Smooth muscle cell (in vitro differentiated cells): ENCODE data around the gene C1RL. TPM values are rescaled to one million over a fixed set of nuclear protein-coding genes. Genes with fewer than 3 reads are reported as not detected.

Experiments used
- DNase-seq: peaks from one replicate; lab custom pipeline; 2025; ENCODE audit not compliant: unreplicated experiment; lab: John Stamatoyannopoulos, UW
- H2AFZ ChIP-seq: fragments of 200-600 bp; sonication (generic); 2 replicates; pipeline ENCODE4 v1.6.0; 2016; ENCODE audit warnings: antibody characterized with exemption, low read depth, mild to moderate bottlenecking
- H3F3A ChIP-seq: fragments of 200-600 bp; sonication (generic); 2 replicates; pipeline ENCODE4 v1.6.0; 2017; ENCODE audit warnings: antibody characterized with exemption, low read depth
- H3K27ac ChIP-seq: fragments of 200-600 bp; sonication (generic); 2 replicates; pipeline ENCODE4 v1.5.1; 2016; ENCODE audit warnings: low read depth, mild to moderate bottlenecking
- H3K27me3 ChIP-seq: fragments of 200-600 bp; sonication (generic); 2 replicates; pipeline ENCODE4 v1.6.1; 2016; ENCODE audit warnings: low read depth, mild to moderate bottlenecking
- H3K36me3 ChIP-seq: fragments of 200-600 bp; sonication (generic); 2 replicates; pipeline ENCODE4 v1.5.1; 2016; ENCODE audit warnings: low read depth
- H3K4me1 ChIP-seq: fragments of 200-600 bp; sonication (generic); 2 replicates; pipeline ENCODE4 v1.5.1; 2016; ENCODE audit warnings: low read depth
- H3K4me2 ChIP-seq: fragments of 200-600 bp; sonication (generic); 2 replicates; pipeline ENCODE4 v1.6.0; 2016; ENCODE audit warnings: mild to moderate bottlenecking
- H3K4me3 ChIP-seq: fragments of 200-600 bp; sonication (generic); 2 replicates; pipeline ENCODE4 v1.5.1; 2016; ENCODE audit warnings: mild to moderate bottlenecking
- H3K79me2 ChIP-seq: fragments of 200-600 bp; sonication (generic); 2 replicates; pipeline ENCODE4 v1.6.0; 2016; ENCODE audit warnings: low read depth, mild to moderate bottlenecking
- H3K9ac ChIP-seq: fragments of 200-600 bp; sonication (generic); 2 replicates; pipeline ENCODE4 v1.6.0; 2016; ENCODE audit warnings: low read depth
- H3K9me3 ChIP-seq: fragments of 200-600 bp; sonication (generic); replicated peaks from 2 replicates; pipeline ENCODE4 v1.5.1; 2016; ENCODE audit warnings: low read depth
- H4K20me1 ChIP-seq: fragments of 200-600 bp; sonication (generic); 2 replicates; pipeline ENCODE4 v1.6.0; 2016; ENCODE audit warnings: low read depth
- WGBS: methylation state at CpG from one replicate; pipeline ENCODE4 v1.1.7; 2016; ENCODE audit warnings: low lambda C conversion rate; 5-methylcytosine and 5-hydroxymethylcytosine counted together
- polyA plus RNA-seq: library from polyadenylated mRNA; unstranded; fragments of >200 nt; fragmentation: Nextera tagmentation; extraction: Ambion mirVana; gene quantifications from 2 replicates; pipeline ENCODE4 v1.2.1, GENCODE V29; 2016
- total RNA-seq: library from RNA; depleted of rRNA; stranded (reverse); fragments of >200 nt; gene quantifications from 2 replicates; pipeline ENCODE4 v1.2.3, GENCODE V29; 2014
- TF ChIP-seq, protein P1 (sequence below): fragments of 200-600 bp; sonication (generic); IDR thresholded peaks from 2 replicates; pipeline ENCODE4 v1.5.1; 2017; ENCODE audit warnings: borderline replicate concordance, mild to moderate bottlenecking, antibody characterized with exemption; ENCODE audit not compliant: insufficient read depth, poor library complexity, severe bottlenecking

The C1RL gene
- total and polyA plus RNA-seq, 2 experiments from 2014 or later = 8.7 to 21.1 TPM

DNA sequence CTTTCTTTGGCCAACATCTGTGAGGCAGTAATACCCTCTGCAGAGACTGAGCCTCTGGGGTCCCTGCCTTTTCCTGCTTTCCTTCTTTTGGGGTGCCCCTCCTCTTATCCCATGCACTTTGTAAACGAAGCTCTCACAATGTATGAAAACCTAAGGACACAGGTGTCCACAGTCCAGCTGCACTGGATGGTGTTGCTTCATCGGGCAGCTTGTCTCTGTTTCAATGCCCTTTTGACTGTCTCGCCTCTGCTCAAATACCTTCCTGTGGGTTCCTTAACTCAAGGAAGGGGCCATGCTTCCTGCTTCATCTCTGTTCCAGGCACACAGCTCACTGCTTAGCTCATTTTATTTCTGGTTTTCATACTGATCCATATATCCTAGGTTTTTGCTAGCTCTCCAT lies 6.4 kb downstream of the C1RL start:
- H3K27me3 ChIP-seq = no peaks in the 10 kb centered on the region
- no peaks in the 10 kb centered on the region for H3F3A ChIP-seq
- H3K36me3 ChIP-seq = no peaks in the 10 kb centered on the region
- H4K20me1 ChIP-seq = peaks cover 9% of the 10 kb centered on the region
- no peak overlapping the region for H3K4me3 ChIP-seq
- H3K27ac ChIP-seq = no peak overlapping the region
- no peak overlapping the region for H2AFZ ChIP-seq
- TF ChIP-seq, protein P1, sequence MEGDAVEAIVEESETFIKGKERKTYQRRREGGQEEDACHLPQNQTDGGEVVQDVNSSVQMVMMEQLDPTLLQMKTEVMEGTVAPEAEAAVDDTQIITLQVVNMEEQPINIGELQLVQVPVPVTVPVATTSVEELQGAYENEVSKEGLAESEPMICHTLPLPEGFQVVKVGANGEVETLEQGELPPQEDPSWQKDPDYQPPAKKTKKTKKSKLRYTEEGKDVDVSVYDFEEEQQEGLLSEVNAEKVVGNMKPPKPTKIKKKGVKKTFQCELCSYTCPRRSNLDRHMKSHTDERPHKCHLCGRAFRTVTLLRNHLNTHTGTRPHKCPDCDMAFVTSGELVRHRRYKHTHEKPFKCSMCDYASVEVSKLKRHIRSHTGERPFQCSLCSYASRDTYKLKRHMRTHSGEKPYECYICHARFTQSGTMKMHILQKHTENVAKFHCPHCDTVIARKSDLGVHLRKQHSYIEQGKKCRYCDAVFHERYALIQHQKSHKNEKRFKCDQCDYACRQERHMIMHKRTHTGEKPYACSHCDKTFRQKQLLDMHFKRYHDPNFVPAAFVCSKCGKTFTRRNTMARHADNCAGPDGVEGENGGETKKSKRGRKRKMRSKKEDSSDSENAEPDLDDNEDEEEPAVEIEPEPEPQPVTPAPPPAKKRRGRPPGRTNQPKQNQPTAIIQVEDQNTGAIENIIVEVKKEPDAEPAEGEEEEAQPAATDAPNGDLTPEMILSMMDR = no peak
- no peak overlapping the region for H3K9ac ChIP-seq
- H3K9me3 ChIP-seq = no peaks in the 10 kb centered on the region
- no peaks in the 10 kb centered on the region for H3K4me1 ChIP-seq
- no peak overlapping the region for H3K4me2 ChIP-seq
- peaks cover 14% of the 10 kb centered on the region for H3K79me2 ChIP-seq
- 93% methylated on average over 3 of the region's 3 CpGs for WGBS
- DNase-seq = no peak

DNA sequence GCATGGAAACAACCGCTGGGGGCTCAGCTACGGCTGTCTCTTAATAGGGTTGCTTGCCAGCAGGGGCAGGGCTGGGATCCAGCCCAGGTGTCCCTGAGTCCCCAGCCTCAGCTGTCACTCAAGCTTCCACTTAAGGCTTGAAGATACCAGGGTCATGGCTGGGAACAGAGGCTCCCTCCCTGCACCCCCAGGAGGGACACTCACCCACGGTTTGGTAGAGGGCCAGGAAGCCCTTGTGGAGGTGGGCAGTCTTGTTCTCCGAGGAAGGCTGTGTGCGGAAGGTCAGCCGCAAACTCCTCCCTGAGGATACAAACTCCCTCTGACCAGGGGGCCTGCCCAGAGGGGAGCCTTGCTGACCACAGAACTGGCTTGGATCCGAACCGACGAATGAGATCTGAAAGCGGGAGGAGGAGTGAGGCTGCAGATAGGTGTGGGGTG lies 7.3 kb downstream of the C1RL start:
- 95% methylated on average over 10 of the region's 10 CpGs for WGBS

DNA sequence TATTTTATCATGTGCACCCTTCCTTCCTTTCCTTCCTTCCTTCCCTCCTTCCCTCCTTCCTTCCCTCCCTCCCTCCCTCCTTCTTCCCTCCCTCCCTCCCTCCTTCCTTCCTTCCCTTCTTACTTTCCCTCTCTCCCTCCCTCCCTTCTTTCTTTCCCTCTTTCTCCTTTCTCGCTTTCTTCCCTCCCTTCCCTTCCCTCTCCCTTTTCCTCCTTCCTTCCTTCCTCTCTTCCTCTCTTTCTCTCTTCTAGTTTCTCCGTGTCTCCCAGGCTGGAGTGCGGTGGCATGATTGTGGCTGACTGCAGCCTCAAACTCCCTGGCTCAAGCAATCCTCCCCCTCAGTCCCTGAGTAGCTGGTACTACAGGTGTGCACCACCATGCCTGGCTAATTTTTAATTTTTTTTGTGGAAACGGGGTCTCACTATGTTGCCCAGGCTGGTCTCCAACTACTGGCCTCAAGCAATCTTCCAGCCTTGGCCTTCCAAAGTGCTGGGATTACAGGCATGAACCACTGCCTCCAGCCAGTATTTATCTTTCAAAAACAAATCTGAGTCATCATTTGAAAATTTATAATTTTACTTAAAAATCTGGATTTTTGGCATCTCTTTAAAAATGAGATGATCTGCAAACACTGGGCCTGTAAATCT lies 7.8 kb downstream of the C1RL start:
- Histone ChIP-seq H3K79me2 (peaks cover under 1% of the 10 kb centered on the region), H3K4me1 (no peaks in the 10 kb centered on the region), H3K9me3 (no peaks in the 10 kb centered on the region), H3K4me3 (no peak overlapping the region), H2AFZ (no peak overlapping the region), H3F3A (no peaks in the 10 kb centered on the region), H4K20me1 (peaks cover 9% of the 10 kb centered on the region), H3K36me3 (no peaks in the 10 kb centered on the region), H3K4me2 (no peak overlapping the region), H3K27me3 (no peaks in the 10 kb centered on the region), H3K27ac (no peak overlapping the region), H3K9ac (no peak overlapping the region)
- 81% methylated on average over 4 of the region's 4 CpGs for WGBS
- DNase-seq = no peak
- TF ChIP-seq, protein P1 = no peak

More for the DNA sequence above, 7.3 kb downstream of the C1RL start:
- Histone ChIP-seq H3K27ac (no peak overlapping the region), H3F3A (no peaks in the 10 kb centered on the region), H4K20me1 (peaks cover 9% of the 10 kb centered on the region), H3K9ac (no peak overlapping the region), H3K9me3 (no peaks in the 10 kb centered on the region), H3K4me1 (no peaks in the 10 kb centered on the region), H3K79me2 (peaks cover 6% of the 10 kb centered on the region), H2AFZ (no peak overlapping the region), H3K27me3 (no peaks in the 10 kb centered on the region), H3K4me3 (no peak overlapping the region), H3K4me2 (no peak overlapping the region), H3K36me3 (no peaks in the 10 kb centered on the region)
- no peak for DNase-seq
- TF ChIP-seq, protein P1 = no peak

DNA sequence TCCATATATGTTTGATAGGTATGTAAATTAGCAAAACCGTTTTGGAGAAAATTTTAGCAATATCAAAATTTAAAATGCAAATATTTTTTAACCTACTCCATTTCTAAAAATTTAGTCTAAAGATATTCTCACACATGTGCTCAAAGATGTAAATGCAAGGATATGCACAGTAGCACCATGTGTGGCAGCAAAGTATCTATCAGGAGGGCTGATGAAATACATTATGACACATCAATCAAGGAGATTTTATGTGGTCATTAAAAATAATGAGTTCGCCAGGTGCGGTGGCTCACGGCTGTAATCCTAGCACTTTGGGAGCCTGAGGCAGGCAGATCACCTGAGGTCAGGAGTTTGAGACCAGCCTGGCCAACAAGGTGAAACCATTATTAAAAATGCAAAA lies 8.8 kb downstream of the C1RL start:
- Histone ChIP-seq H3K4me2 (no peak overlapping the region), H3K79me2 (no peaks in the 10 kb centered on the region)

More for the DNA sequence above, 8.8 kb downstream of the C1RL start:
- no peaks in the 10 kb centered on the region for H3K9me3 ChIP-seq
- H3K9ac ChIP-seq = no peak overlapping the region
- H3K4me1 ChIP-seq = no peaks in the 10 kb centered on the region
- no peaks in the 10 kb centered on the region for H3F3A ChIP-seq
- peaks cover 9% of the 10 kb centered on the region for H4K20me1 ChIP-seq
- DNase-seq = no peak
- TF ChIP-seq, protein P1 = no peak
- H2AFZ ChIP-seq = no peak overlapping the region
- WGBS = 88% methylated on average over 4 of the region's 4 CpGs
- H3K4me3 ChIP-seq = no peak overlapping the region
- no peaks in the 10 kb centered on the region for H3K27me3 ChIP-seq
- H3K27ac ChIP-seq = no peak overlapping the region
- H3K36me3 ChIP-seq = no peaks in the 10 kb centered on the region
